GM12874 (cell line): ENCODE data around the gene RBM19.

Source experiments
- TF ChIP-seq, protein P1 (sequence below): IDR thresholded peaks from 2 replicates; pipeline ENCODE4 v1.5.1; 2011; ENCODE audit warnings: low read depth, mild to moderate bottlenecking, control low read depth, low read length, moderate library complexity; ENCODE audit not compliant: insufficient read depth

The RBM19 gene

DNA sequence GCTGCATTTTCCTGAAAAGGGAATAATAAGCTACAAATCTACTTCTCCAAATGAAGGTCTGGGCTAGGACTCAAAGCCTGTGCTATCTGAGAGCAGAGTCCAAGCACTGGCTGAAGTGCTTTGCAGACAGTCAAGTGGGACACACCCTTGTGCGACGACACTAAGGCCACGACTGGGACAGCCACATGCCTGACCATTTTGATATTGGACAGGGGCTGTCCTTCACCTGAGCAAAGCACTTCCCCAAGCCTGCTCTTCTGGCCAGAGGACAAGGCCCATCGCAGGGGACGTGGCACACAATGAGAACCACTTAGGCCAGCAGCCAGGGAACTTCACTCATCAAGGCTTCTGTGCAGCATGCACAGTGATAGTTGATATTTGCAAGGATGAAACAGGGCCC is 71.4 kb downstream of the RBM19 start:
- TF ChIP-seq, protein P1, sequence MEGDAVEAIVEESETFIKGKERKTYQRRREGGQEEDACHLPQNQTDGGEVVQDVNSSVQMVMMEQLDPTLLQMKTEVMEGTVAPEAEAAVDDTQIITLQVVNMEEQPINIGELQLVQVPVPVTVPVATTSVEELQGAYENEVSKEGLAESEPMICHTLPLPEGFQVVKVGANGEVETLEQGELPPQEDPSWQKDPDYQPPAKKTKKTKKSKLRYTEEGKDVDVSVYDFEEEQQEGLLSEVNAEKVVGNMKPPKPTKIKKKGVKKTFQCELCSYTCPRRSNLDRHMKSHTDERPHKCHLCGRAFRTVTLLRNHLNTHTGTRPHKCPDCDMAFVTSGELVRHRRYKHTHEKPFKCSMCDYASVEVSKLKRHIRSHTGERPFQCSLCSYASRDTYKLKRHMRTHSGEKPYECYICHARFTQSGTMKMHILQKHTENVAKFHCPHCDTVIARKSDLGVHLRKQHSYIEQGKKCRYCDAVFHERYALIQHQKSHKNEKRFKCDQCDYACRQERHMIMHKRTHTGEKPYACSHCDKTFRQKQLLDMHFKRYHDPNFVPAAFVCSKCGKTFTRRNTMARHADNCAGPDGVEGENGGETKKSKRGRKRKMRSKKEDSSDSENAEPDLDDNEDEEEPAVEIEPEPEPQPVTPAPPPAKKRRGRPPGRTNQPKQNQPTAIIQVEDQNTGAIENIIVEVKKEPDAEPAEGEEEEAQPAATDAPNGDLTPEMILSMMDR, result no peak

DNA sequence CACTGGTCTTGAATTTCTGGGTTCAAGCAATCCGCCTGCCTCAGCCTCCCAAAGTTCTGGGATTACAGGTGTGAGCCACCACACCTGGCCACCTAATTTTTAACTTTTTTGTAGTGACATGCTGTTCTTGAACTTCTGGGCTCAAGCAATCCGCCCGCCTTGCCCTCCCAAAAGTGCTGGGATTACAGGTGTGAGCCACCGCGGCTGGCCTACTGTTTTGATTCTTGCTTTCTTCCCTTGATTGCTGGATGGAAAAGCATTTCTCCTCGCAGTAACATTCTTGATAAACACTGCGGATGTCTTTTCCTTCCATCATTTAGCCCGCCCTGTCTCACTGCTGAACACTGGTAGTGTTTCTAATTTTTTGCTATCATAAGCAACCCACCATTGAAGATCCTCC is 72.9 kb downstream of the RBM19 start:
- TF ChIP-seq, protein P1, result no peak

DNA sequence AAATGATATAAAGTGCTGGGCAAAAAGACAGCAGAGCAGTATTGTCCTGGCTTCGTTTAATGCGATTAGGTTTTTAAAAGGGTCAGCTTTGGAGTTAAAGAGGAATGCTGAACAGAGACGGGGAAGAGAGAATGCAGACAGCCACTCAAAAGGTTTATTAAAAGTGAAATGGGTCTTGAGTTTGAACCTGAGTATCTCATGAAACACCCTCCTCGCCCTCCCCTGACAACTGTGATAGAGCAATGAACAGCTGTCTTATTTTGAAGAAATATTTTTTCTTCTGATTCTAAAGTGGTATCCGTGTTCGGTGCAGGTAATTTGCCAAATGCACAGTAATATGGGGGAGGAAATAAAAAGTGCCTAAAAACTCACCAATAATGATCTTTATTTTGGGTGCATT is 73.6 kb downstream of the RBM19 start:
- TF ChIP-seq, protein P1, result no peak

DNA sequence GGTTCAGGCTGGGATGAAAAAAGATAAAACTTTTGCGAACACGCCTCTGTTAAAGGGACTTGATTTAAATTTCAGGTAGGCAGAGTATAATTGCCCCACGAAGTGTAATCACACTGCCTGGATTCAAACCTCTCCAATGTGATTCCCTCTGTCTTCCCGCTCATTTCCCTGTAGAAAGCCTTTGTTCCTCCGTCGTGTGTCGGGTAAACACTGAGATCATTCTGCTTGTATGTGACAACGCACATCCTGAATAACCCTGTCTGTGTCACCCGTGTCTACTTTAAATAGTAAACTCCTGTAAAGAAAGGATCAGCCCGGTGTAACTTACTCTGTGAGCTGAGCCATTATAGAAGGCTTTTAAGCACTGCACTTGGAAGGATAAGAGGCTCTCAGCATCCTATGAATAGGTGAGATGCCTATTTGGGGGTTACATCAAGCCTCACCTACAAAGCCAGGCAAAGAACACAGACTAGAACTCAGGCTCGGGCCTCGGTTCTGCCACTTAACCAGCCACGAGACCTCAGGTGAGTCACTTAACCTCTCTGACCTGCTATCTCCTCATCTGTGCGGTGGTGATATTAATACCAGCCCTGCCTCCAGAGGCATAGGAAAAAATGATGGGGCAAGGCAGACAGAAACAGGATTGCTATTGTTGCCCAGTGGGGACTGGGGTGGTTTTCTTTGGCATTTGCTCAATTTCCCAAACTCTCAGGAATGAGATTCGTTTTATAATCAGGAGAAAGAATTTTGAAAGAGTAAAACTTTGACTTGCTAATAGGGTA is 74.2 kb downstream of the RBM19 start:
- TF ChIP-seq, protein P1, result no peak

DNA sequence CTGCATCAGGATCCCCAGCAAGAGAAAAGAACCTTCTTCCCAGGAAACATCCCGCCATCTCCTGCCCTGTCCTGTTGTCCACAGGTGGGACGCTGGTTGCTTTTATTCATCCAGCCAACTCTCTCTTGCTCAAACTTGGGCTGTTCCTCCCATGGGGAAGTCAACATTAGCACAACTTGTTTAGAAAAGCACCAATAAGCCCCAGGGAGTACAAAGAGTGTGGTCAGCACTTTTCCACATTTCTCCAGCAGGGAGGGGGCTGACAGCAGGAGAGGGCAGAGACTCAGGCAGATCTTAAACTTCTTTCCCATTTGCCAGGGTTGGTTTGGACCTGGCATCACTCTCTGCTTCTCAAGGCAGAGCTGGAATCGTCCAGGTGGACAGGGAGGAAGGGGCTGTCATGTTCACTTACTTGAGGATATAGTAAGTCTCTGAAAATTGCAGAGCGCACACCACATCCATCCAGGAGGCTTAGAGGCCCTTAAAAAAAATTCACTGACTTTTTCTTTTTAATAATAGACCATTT is 74.9 kb downstream of the RBM19 start:
- TF ChIP-seq, protein P1, result no peak

DNA sequence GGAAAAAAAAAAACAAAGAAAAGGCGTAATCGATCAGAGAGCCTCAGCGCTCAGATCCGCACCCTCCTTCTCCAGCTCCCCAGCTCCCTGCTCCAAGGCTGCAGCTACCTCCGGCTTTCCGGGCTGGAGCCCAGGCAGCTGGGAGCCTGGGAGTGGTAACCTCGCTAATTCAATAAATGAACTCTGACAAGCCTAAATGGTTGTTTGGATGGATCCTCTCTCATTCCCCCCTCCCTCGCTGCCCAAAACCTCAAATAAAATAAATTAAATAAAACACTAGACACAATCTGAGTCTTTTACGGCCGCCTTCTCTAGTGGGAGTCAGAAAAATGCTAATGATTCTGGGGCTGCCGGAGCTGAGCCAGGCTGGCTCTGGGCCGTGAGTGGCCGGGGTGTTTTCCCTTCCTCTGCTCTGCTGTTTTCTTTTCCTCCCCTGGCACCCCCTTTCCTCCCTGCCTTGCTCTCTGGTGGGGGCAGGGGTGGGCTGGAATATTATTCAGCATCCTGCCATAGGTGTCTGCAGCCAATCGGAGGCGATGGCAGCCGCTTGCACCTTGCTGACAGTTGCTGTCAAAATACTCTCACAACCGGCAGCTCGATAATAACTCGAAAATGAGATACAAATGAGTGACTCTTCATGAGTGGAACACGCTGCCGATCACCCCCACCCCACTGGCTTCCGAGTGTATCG is 76.1 kb downstream of the RBM19 start:
- TF ChIP-seq, protein P1, result no peak

DNA sequence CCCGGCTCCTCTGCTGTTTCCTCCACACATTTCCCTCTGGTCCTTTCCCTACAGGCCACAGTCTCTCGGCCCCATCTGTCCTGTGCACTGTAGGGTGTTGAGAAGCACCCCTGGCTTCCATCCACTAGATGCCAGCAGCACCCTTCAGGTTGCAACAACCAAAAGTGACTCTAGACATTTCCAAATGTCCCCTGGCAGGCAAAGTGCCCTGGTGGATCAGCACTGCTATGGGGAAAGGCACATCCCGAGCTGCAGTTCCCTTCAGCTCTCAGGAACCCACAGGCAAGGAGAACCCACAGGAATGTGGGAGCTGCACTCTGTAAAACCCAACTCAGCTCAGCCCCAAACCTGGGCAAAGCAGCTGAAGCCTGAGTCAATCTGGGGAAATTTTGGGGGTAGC is 77.0 kb downstream of the RBM19 start:
- TF ChIP-seq, protein P1, result no peak
